GM23338 (cell line): Measurements from ENCODE around the gene OSBPL3. TPM values are rescaled to one million over a fixed set of nuclear protein-coding genes. Genes with fewer than 3 reads are reported as not detected.

Experiments
- ATAC-seq: fragments of 200-7000 bp; cut with Tn5 transposase; 3 replicates; pipeline ENCODE4 v1.9.1; 2020
- DNase-seq: peaks from one replicate; pipeline ENCODE4 v3.0.0-alpha.2; 2015; ENCODE audit warnings: low spot score
- H2AFZ ChIP-seq: fragments of 200-600 bp; sonication (generic); 2 replicates; pipeline ENCODE4 v1.8.0; 2016; ENCODE audit warnings: antibody characterized with exemption, mild to moderate bottlenecking, moderate library complexity
- H3F3A ChIP-seq: fragments of 200-600 bp; sonication (generic); replicated peaks from 2 replicates; pipeline ENCODE4 v1.8.0; 2017; ENCODE audit warnings: antibody characterized with exemption, mixed run types, low read depth
- H3K27ac ChIP-seq: fragments of 200-600 bp; sonication (generic); 2 replicates; pipeline ENCODE4 v1.6.1; 2016; ENCODE audit warnings: low read depth
- H3K27me3 ChIP-seq: fragments of 200-600 bp; sonication (generic); 2 replicates; pipeline ENCODE4 v1.8.0; 2016; ENCODE audit warnings: mild to moderate bottlenecking, mixed run types, moderate library complexity; ENCODE audit not compliant: insufficient read depth
- H3K36me3 ChIP-seq: fragments of 200-600 bp; sonication (generic); 2 replicates; pipeline ENCODE4 v1.8.0; 2016; ENCODE audit warnings: mild to moderate bottlenecking; ENCODE audit not compliant: insufficient read depth
- H3K4me1 ChIP-seq: fragments of 200-600 bp; sonication (generic); 2 replicates; pipeline ENCODE4 v1.8.0; 2016; ENCODE audit warnings: mild to moderate bottlenecking, moderate library complexity; ENCODE audit not compliant: insufficient read depth
- H3K4me2 ChIP-seq: fragments of 200-600 bp; sonication (generic); 2 replicates; pipeline ENCODE4 v1.7.1; 2017; ENCODE audit warnings: mixed run types
- H3K4me3 ChIP-seq: fragments of 200-600 bp; sonication (generic); 2 replicates; pipeline ENCODE4 v1.6.1; 2016; ENCODE audit warnings: mixed run types
- H3K79me2 ChIP-seq: fragments of 200-600 bp; sonication (generic); replicated peaks from 2 replicates; pipeline ENCODE4 v1.8.0; 2017; ENCODE audit warnings: mild to moderate bottlenecking; ENCODE audit not compliant: insufficient read depth
- H3K9me2 ChIP-seq: fragments of 200-600 bp; sonication (generic); 2 replicates; pipeline ENCODE4 v1.8.0; 2017; ENCODE audit not compliant: insufficient read depth
- H4K20me1 ChIP-seq: fragments of 200-600 bp; sonication (generic); replicated peaks from 2 replicates; pipeline ENCODE4 v1.8.0; 2017; ENCODE audit warnings: mild to moderate bottlenecking; ENCODE audit not compliant: insufficient read depth
- H3K27ac Mint-ChIP-seq: 2 replicates; pipeline ENCODE4 v1.8.0; 2020; ENCODE audit warnings: inconsistent platforms, mild to moderate bottlenecking, moderate library complexity, mixed read lengths
- H3K27me3 Mint-ChIP-seq: 3 replicates; pipeline ENCODE4 v1.8.0; 2022; ENCODE audit warnings: low read depth, mild to moderate bottlenecking, moderate library complexity, mixed read lengths, inconsistent platforms; ENCODE audit not compliant: insufficient read depth, poor library complexity
- H3K36me3 Mint-ChIP-seq: 3 replicates; pipeline ENCODE4 v1.8.0; 2021; ENCODE audit warnings: low read depth, mild to moderate bottlenecking, inconsistent platforms, moderate library complexity, mixed read lengths
- H3K4me1 Mint-ChIP-seq: 3 replicates; pipeline ENCODE4 v1.8.0; 2020; ENCODE audit warnings: mild to moderate bottlenecking, inconsistent platforms, mixed read lengths
- H3K4me3 Mint-ChIP-seq: 3 replicates; pipeline ENCODE4 v1.8.0; 2021; ENCODE audit warnings: moderate library complexity, mild to moderate bottlenecking, inconsistent platforms, mixed read lengths
- H3K9me3 Mint-ChIP-seq: 3 replicates; pipeline ENCODE4 v1.8.0; 2020; ENCODE audit warnings: moderate library complexity, mild to moderate bottlenecking, inconsistent platforms, mixed read lengths
- CREB1 ChIP-seq: fragments of 250-450 bp; sonication (Bioruptor Pico); IDR thresholded peaks from 2 replicates; pipeline ENCODE4 v1.5.0; 2020; ENCODE audit warnings: low read depth, mild to moderate bottlenecking, moderate library complexity
- ETS1 ChIP-seq: IDR thresholded peaks from 2 replicates; pipeline ENCODE4 v1.6.1; 2016; ENCODE audit warnings: antibody characterized with exemption
- EZH2 ChIP-seq: fragments of 200-600 bp; sonication (generic); IDR thresholded peaks from one replicate; pipeline ENCODE4 v1.8.0; 2017; ENCODE audit warnings: antibody characterized with exemption, mild to moderate bottlenecking, low read depth; ENCODE audit not compliant: unreplicated experiment
- EZH2phosphoT487 ChIP-seq: fragments of 200-600 bp; sonication (generic); IDR thresholded peaks from one replicate; pipeline ENCODE4 v1.8.1; 2018; ENCODE audit warnings: antibody characterized with exemption; ENCODE audit not compliant: unreplicated experiment
- NANOG ChIP-seq: IDR thresholded peaks from 2 replicates; pipeline ENCODE4 v1.6.1; 2016; ENCODE audit warnings: antibody characterized with exemption, borderline replicate concordance
- ZNF331 ChIP-seq: fragments of 250-450 bp; sonication (Bioruptor Pico); IDR thresholded peaks from 2 replicates; pipeline ENCODE4 v1.5.0; 2020; ENCODE audit warnings: low read depth, mild to moderate bottlenecking, moderate library complexity
- polyA plus RNA-seq: library from polyadenylated mRNA; unstranded; fragments of >200 nt; fragmentation: Nextera tagmentation; extraction: Ambion mirVana; gene quantifications from 2 replicates; pipeline ENCODE4 v1.2.1, GENCODE V29; 2016
- total RNA-seq: library from RNA; depleted of rRNA; stranded (reverse); fragments of >200 nt; shearing (Covaris generic); gene quantifications from 2 replicates; pipeline ENCODE4 v1.2.3, GENCODE V29; 2014
- TF ChIP-seq, protein P1 (sequence below): fragments of 250-450 bp; sonication (Bioruptor Pico); IDR thresholded peaks from 2 replicates; pipeline ENCODE4 v1.5.0; 2020; ENCODE audit warnings: mild to moderate bottlenecking, moderate library complexity

OSBPL3 gene
- total and polyA plus RNA-seq, 2 experiments from 2014 or later = 7.2 to 15.7 TPM

- Histone ChIP-seq H3K4me1 (peaks cover 15% of the 10 kb centered on the region; the same call in 1 of the 2 replicates), H3K36me3 (no peaks in the 10 kb centered on the region), H3F3A (0 out of 2 replicates have a peak, but pooled peaks cover 10% of the 10 kb centered on the region), H3K4me3 (no peak overlapping the region), H3K27ac (no peak overlapping the region), H3K27me3 (peaks cover 33% of the 10 kb centered on the region), H4K20me1 (no peaks in the 10 kb centered on the region), H3K9me2 (no peaks in the 10 kb centered on the region), H3K79me2 (no peaks in the 10 kb centered on the region), H2AFZ (no peak overlapping the region), H3K4me2 (no peak overlapping the region)
- H3K4me1 Mint-ChIP-seq = peaks cover 13% of the 10 kb centered on the region
- H3K4me3 Mint-ChIP-seq = no peak overlapping the region
- H3K27me3 Mint-ChIP-seq = peaks cover 23% of the 10 kb centered on the region
- ATAC-seq (no peak), DNase-seq (no peak)
- no peaks in the 10 kb centered on the region; the same call in 2 of the 3 replicates for H3K36me3 Mint-ChIP-seq
- TF ChIP-seq ETS1 = no peak
- no peak for TF ChIP-seq NANOG
- TF ChIP-seq CREB1 (CRISPR knock-in tag) = no peak
- TF ChIP-seq EZH2phosphoT487 = no peak
- peak; percentile 63 for TF ChIP-seq ZNF331 (CRISPR knock-in tag)
- H3K9me3 Mint-ChIP-seq = no peaks in the 10 kb centered on the region
- H3K27ac Mint-ChIP-seq = no peak overlapping the region
Measured at GRCh38 chr7:24760968-24761367, 219.0 kb downstream of the OSBPL3 start.

- Histone ChIP-seq H3F3A (0 out of 2 replicates have a peak, but pooled peaks cover 10% of the 10 kb centered on the region), H2AFZ (peak within 1 kb of the TSS; percentile 99), H3K36me3 (no peaks in the 10 kb centered on the region), H3K9me2 (no peaks in the 10 kb centered on the region), H4K20me1 (no peaks in the 10 kb centered on the region), H3K4me1 (peaks cover 21% of the 10 kb centered on the region; the same call in 1 of the 2 replicates), H3K27me3 (peaks cover 48% of the 10 kb centered on the region), H3K27ac (no peak within 1 kb of the TSS), H3K79me2 (no peaks in the 10 kb centered on the region), H3K4me2 (peak within 1 kb of the TSS; percentile 95), H3K4me3 (peak within 1 kb of the TSS; percentile 72)
- no peaks in the 10 kb centered on the region; the same call in 2 of the 3 replicates for H3K36me3 Mint-ChIP-seq
- no peaks in the 10 kb centered on the region for H3K9me3 Mint-ChIP-seq
- peak; percentile 67 for DNase-seq
- peaks cover 27% of the 10 kb centered on the region for H3K27me3 Mint-ChIP-seq
- H3K27ac Mint-ChIP-seq = no peak within 1 kb of the TSS
- H3K4me1 Mint-ChIP-seq = peaks cover 16% of the 10 kb centered on the region
- ATAC-seq = peak; percentile 82
- TF ChIP-seq EZH2 = peak; percentile 57
- TF ChIP-seq, protein P1, sequence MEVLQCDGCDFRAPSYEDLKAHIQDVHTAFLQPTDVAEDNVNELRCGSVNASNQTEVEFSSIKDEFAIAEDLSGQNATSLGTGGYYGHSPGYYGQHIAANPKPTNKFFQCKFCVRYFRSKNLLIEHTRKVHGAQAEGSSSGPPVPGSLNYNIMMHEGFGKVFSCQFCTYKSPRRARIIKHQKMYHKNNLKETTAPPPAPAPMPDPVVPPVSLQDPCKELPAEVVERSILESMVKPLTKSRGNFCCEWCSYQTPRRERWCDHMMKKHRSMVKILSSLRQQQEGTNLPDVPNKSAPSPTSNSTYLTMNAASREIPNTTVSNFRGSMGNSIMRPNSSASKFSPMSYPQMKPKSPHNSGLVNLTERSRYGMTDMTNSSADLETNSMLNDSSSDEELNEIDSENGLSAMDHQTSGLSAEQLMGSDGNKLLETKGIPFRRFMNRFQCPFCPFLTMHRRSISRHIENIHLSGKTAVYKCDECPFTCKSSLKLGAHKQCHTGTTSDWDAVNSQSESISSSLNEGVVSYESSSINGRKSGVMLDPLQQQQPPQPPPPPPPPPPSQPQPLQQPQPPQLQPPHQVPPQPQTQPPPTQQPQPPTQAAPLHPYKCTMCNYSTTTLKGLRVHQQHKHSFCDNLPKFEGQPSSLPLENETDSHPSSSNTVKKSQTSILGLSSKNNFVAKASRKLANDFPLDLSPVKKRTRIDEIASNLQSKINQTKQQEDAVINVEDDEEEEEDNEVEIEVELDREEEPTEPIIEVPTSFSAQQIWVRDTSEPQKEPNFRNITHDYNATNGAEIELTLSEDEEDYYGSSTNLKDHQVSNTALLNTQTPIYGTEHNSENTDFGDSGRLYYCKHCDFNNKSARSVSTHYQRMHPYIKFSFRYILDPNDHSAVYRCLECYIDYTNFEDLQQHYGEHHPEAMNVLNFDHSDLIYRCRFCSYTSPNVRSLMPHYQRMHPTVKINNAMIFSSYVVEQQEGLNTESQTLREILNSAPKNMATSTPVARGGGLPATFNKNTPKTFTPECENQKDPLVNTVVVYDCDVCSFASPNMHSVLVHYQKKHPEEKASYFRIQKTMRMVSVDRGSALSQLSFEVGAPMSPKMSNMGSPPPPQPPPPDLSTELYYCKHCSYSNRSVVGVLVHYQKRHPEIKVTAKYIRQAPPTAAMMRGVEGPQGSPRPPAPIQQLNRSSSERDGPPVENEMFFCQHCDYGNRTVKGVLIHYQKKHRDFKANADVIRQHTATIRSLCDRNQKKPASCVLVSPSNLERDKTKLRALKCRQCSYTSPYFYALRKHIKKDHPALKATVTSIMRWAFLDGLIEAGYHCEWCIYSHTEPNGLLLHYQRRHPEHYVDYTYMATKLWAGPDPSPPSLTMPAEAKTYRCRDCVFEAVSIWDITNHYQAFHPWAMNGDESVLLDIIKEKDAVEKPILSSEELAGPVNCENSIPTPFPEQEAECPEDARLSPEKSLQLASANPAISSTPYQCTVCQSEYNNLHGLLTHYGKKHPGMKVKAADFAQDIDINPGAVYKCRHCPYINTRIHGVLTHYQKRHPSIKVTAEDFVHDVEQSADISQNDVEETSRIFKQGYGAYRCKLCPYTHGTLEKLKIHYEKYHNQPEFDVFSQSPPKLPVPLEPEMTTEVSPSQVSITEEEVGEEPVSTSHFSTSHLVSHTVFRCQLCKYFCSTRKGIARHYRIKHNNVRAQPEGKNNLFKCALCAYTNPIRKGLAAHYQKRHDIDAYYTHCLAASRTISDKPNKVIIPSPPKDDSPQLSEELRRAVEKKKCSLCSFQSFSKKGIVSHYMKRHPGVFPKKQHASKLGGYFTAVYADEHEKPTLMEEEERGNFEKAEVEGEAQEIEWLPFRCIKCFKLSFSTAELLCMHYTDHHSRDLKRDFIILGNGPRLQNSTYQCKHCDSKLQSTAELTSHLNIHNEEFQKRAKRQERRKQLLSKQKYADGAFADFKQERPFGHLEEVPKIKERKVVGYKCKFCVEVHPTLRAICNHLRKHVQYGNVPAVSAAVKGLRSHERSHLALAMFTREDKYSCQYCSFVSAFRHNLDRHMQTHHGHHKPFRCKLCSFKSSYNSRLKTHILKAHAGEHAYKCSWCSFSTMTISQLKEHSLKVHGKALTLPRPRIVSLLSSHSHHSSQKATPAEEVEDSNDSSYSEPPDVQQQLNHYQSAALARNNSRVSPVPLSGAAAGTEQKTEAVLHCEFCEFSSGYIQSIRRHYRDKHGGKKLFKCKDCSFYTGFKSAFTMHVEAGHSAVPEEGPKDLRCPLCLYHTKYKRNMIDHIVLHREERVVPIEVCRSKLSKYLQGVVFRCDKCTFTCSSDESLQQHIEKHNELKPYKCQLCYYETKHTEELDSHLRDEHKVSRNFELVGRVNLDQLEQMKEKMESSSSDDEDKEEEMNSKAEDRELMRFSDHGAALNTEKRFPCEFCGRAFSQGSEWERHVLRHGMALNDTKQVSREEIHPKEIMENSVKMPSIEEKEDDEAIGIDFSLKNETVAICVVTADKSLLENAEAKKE = no peak
- peak within 1 kb of the TSS; percentile 85 for H3K4me3 Mint-ChIP-seq
Measured at GRCh38 chr7:24757353-24758275, 222.4 kb downstream of the OSBPL3 start, which contains the start of gene GSDME. TSS of gene GSDME (minus strand) at chr7:24757464. CDS start at chr7:24749774, 7,690 bp downstream.
